Neural cell (in vitro differentiated cells): ENCODE results near the gene NPC1. TPM values are rescaled to one million over a fixed set of nuclear protein-coding genes. Genes with fewer than 3 reads are reported as not detected.
"Not testable (repeated sequence)": the region's sequence is repeated elsewhere in the genome, so short reads cannot be mapped to it uniquely, and the experiment has no call there.

Experiments
- H2AFZ ChIP-seq: fragments of 200-600, 300-800 bp; sonication (generic), shearing (Covaris generic); 2 replicates; pipeline ENCODE4 v1.6.0; 2014; ENCODE audit warnings: low read depth, mild to moderate bottlenecking, antibody characterized with exemption, low read length, moderate library complexity
- H3F3A ChIP-seq: fragments of 200-600 bp; shearing (Covaris generic); 2 replicates; pipeline ENCODE4 v1.6.1; 2016; ENCODE audit warnings: mild to moderate bottlenecking, moderate library complexity, mixed read lengths, antibody characterized with exemption, low read length; ENCODE audit not compliant: insufficient read depth, poor library complexity, severe bottlenecking
- H3K27ac ChIP-seq: fragments of 200-600, 300-800 bp; sonication (generic), shearing (Covaris generic); 2 replicates; pipeline ENCODE4 v1.5.1; 2014; ENCODE audit warnings: mild to moderate bottlenecking, low read length, moderate library complexity
- H3K27me3 ChIP-seq: fragments of 300-800, 200-600 bp; sonication (generic), shearing (Covaris generic); 2 replicates; pipeline ENCODE4 v1.6.0; 2014; ENCODE audit warnings: mild to moderate bottlenecking, low read depth, low read length, moderate library complexity; ENCODE audit not compliant: insufficient read depth
- H3K36me3 ChIP-seq: fragments of 300-800, 200-600 bp; sonication (generic), shearing (Covaris generic); 2 replicates; pipeline ENCODE4 v1.5.1; 2014; ENCODE audit warnings: mild to moderate bottlenecking, antibody characterized with exemption, low read length, moderate library complexity; ENCODE audit not compliant: insufficient read depth
- H3K4me2 ChIP-seq: fragments of 300-800, 200-600 bp; sonication (generic), shearing (Covaris generic); 2 replicates; pipeline ENCODE4 v1.6.0; 2014; ENCODE audit warnings: mild to moderate bottlenecking, low read length
- H3K4me3 ChIP-seq: fragments of 300-800, 200-600 bp; sonication (generic), shearing (Covaris generic); 2 replicates; pipeline ENCODE4 v1.5.1; 2014; ENCODE audit warnings: mild to moderate bottlenecking, low read length, moderate library complexity
- H3K79me2 ChIP-seq: fragments of 200-600 bp; shearing (Covaris generic); replicated peaks from 2 replicates; pipeline ENCODE4 v1.6.0; 2014; ENCODE audit warnings: mild to moderate bottlenecking, low read length, moderate library complexity; ENCODE audit not compliant: insufficient read depth
- H3K9ac ChIP-seq: fragments of 300-800, 200-600 bp; sonication (generic), shearing (Covaris generic); 2 replicates; pipeline ENCODE4 v1.6.1; 2016; ENCODE audit warnings: mild to moderate bottlenecking, low read length, mixed read lengths
- H3K9me2 ChIP-seq: fragments of 200-600 bp; shearing (Covaris generic); 2 replicates; pipeline ENCODE4 v1.6.1; 2016; ENCODE audit warnings: mild to moderate bottlenecking, low read length, mixed read lengths; ENCODE audit not compliant: insufficient read depth
- H3K9me3 ChIP-seq: fragments of 200-600, 300-800 bp; sonication (generic), shearing (Covaris generic); 2 replicates; pipeline ENCODE4 v1.6.1; 2016; ENCODE audit warnings: mild to moderate bottlenecking, mixed run types, low read length, moderate library complexity, mixed read lengths
- H4K20me1 ChIP-seq: fragments of 200-600 bp; shearing (Covaris generic); 2 replicates; pipeline ENCODE4 v1.6.1; 2016; ENCODE audit warnings: mild to moderate bottlenecking, mixed run types; ENCODE audit not compliant: insufficient read depth
- EP300 ChIP-seq: fragments of 450-650 bp; conservative IDR thresholded peaks from 2 replicates; pipeline ENCODE4 v1.6.1; 2014; ENCODE audit warnings: antibody characterized with exemption, mild to moderate bottlenecking, moderate library complexity; ENCODE audit not compliant: poor library complexity, severe bottlenecking
- EZH2 ChIP-seq: fragments of 200-600, 300-800 bp; shearing (Covaris generic), sonication (generic); IDR thresholded peaks from 2 replicates; pipeline ENCODE4 v1.6.1; 2014; ENCODE audit warnings: antibody characterized with exemption, low read length, borderline replicate concordance, mild to moderate bottlenecking; ENCODE audit not compliant: insufficient read depth, poor library complexity, severe bottlenecking
- MXI1 ChIP-seq: fragments of 450-650 bp; conservative IDR thresholded peaks from 2 replicates; pipeline ENCODE4 v1.6.1; 2014; ENCODE audit warnings: antibody characterized with exemption, mild to moderate bottlenecking; ENCODE audit not compliant: poor library complexity, severe bottlenecking
- POLR2AphosphoS5 ChIP-seq: IDR thresholded peaks from 2 replicates; pipeline ENCODE4 v1.6.1; 2012
- RAD21 ChIP-seq: fragments of 450-650 bp; conservative IDR thresholded peaks from 2 replicates; pipeline ENCODE4 v1.6.1; 2014; ENCODE audit warnings: antibody characterized with exemption, mild to moderate bottlenecking, moderate library complexity
- SMC3 ChIP-seq: fragments of 450-650 bp; conservative IDR thresholded peaks from 2 replicates; pipeline ENCODE4 v1.6.1; 2014; ENCODE audit warnings: antibody characterized with exemption, mild to moderate bottlenecking, moderate library complexity; ENCODE audit not compliant: poor library complexity
- TAF1 ChIP-seq: IDR thresholded peaks from 2 replicates; pipeline ENCODE4 v1.6.1; 2012; ENCODE audit warnings: low read depth
- polyA plus RNA-seq: library from polyadenylated mRNA; depleted of rRNA; stranded (reverse); fragments of >200 nt; gene quantifications from 2 replicates; pipeline ENCODE4 v1.2.3, GENCODE V29; 2014
- TF ChIP-seq, protein P1 (sequence below): fragments of 450-650 bp; IDR thresholded peaks from 2 replicates; pipeline ENCODE4 v1.5.1; 2014; ENCODE audit warnings: antibody characterized with exemption, mild to moderate bottlenecking, moderate library complexity; ENCODE audit not compliant: poor library complexity, severe bottlenecking
- TF ChIP-seq, protein P2 (sequence below): IDR thresholded peaks from 2 replicates; pipeline ENCODE4 v1.6.1; 2012; ENCODE audit warnings: borderline replicate concordance

NPC1 gene
- polyA plus RNA-seq, 1 donor from 2014 or later: 20.9 TPM

- Histone ChIP-seq H3F3A (no peaks in the 10 kb centered on the region), H3K36me3 (peaks cover 16% of the 10 kb centered on the region)
- TF ChIP-seq SMC3 (no peak), TAF1 (no peak), EP300 (no peak), RAD21 (no peak), POLR2AphosphoS5 (no peak), MXI1 (no peak), EZH2 (no peak)
- TF ChIP-seq, protein P1, sequence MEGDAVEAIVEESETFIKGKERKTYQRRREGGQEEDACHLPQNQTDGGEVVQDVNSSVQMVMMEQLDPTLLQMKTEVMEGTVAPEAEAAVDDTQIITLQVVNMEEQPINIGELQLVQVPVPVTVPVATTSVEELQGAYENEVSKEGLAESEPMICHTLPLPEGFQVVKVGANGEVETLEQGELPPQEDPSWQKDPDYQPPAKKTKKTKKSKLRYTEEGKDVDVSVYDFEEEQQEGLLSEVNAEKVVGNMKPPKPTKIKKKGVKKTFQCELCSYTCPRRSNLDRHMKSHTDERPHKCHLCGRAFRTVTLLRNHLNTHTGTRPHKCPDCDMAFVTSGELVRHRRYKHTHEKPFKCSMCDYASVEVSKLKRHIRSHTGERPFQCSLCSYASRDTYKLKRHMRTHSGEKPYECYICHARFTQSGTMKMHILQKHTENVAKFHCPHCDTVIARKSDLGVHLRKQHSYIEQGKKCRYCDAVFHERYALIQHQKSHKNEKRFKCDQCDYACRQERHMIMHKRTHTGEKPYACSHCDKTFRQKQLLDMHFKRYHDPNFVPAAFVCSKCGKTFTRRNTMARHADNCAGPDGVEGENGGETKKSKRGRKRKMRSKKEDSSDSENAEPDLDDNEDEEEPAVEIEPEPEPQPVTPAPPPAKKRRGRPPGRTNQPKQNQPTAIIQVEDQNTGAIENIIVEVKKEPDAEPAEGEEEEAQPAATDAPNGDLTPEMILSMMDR: no peak
- TF ChIP-seq, protein P2, sequence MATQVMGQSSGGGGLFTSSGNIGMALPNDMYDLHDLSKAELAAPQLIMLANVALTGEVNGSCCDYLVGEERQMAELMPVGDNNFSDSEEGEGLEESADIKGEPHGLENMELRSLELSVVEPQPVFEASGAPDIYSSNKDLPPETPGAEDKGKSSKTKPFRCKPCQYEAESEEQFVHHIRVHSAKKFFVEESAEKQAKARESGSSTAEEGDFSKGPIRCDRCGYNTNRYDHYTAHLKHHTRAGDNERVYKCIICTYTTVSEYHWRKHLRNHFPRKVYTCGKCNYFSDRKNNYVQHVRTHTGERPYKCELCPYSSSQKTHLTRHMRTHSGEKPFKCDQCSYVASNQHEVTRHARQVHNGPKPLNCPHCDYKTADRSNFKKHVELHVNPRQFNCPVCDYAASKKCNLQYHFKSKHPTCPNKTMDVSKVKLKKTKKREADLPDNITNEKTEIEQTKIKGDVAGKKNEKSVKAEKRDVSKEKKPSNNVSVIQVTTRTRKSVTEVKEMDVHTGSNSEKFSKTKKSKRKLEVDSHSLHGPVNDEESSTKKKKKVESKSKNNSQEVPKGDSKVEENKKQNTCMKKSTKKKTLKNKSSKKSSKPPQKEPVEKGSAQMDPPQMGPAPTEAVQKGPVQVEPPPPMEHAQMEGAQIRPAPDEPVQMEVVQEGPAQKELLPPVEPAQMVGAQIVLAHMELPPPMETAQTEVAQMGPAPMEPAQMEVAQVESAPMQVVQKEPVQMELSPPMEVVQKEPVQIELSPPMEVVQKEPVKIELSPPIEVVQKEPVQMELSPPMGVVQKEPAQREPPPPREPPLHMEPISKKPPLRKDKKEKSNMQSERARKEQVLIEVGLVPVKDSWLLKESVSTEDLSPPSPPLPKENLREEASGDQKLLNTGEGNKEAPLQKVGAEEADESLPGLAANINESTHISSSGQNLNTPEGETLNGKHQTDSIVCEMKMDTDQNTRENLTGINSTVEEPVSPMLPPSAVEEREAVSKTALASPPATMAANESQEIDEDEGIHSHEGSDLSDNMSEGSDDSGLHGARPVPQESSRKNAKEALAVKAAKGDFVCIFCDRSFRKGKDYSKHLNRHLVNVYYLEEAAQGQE: no peak
These were observed 22.8 kb downstream of the NPC1 start for GRCh38 chr18:23563377-23564043.

GRCh38 chr18:23560186-23560585, 26.1 kb downstream of the NPC1 start:
- no peaks in the 10 kb centered on the region for H3K9me2 ChIP-seq
- no peak overlapping the region for H3K9ac ChIP-seq
- H3K36me3 ChIP-seq: peaks cover 16% of the 10 kb centered on the region
- no peaks in the 10 kb centered on the region for H4K20me1 ChIP-seq
- H3F3A ChIP-seq: no peaks in the 10 kb centered on the region
- no peaks in the 10 kb centered on the region for H3K27me3 ChIP-seq
- no peak overlapping the region for H3K4me3 ChIP-seq
- no peaks in the 10 kb centered on the region for H3K79me2 ChIP-seq
- no peaks in the 10 kb centered on the region for H3K9me3 ChIP-seq
- TF ChIP-seq EP300: no peak
- H3K27ac ChIP-seq: no peak overlapping the region
- H2AFZ ChIP-seq: no peak overlapping the region
- no peak overlapping the region for H3K4me2 ChIP-seq

More at GRCh38 chr18:23563377-23564043, 22.8 kb downstream of the NPC1 start:
- H2AFZ ChIP-seq: no peak overlapping the region
- H3K9me2 ChIP-seq: no peaks in the 10 kb centered on the region
- no peaks in the 10 kb centered on the region for H3K9me3 ChIP-seq
- no peaks in the 10 kb centered on the region for H3K79me2 ChIP-seq
- no peak overlapping the region for H3K4me2 ChIP-seq
- no peaks in the 10 kb centered on the region for H3K27me3 ChIP-seq
- H4K20me1 ChIP-seq: no peaks in the 10 kb centered on the region
- no peak overlapping the region for H3K27ac ChIP-seq
- H3K4me3 ChIP-seq: no peak overlapping the region
- H3K9ac ChIP-seq: no peak overlapping the region

- not testable (repeated sequence) for H3K9me3 ChIP-seq, H3K79me2 ChIP-seq, H3K4me2 ChIP-seq, H3K4me3 ChIP-seq, H3K27ac ChIP-seq, H3K27me3 ChIP-seq, H3K9me2 ChIP-seq, H4K20me1 ChIP-seq, H2AFZ ChIP-seq, H3K9ac ChIP-seq, H3F3A ChIP-seq
- peaks cover 16% of the 10 kb centered on the region for H3K36me3 ChIP-seq
These were observed 28.8 kb downstream of the NPC1 start for GRCh38 chr18:23557511-23557910.
